HepG2 (cell line): ENCODE data around the gene VGF. TPM values are rescaled to one million over a fixed set of nuclear protein-coding genes. Genes with fewer than 3 reads are reported as not detected.
A peak's percentile ranks its signal among the peaks of the same experiment; 100 is the strongest.

Experiments used
- ATAC-seq: fragments of 200-7000 bp; cut with Tn5 transposase; 3 replicates; pipeline ENCODE4 v1.9.1; 2020; ENCODE audit warnings: mild to moderate bottlenecking, moderate library complexity
- BruUV-seq: library from RNA; stranded (reverse); fragments of 400-500 nt; replicated peaks from 2 replicates; lab custom pipeline; 2021; lab: Mats Ljungman, UMichigan
- CTCF ChIA-PET: fragments of 300-600 bp; formaldehyde crosslinking; extraction: SDS; loops from one replicate; lab custom pipeline; 2021; ENCODE audit warnings: low total read pairs, inconsistent platforms, low intra/inter-chr PET ratio; lab: Yijun Ruan, JAX
- POLR2A ChIA-PET: fragments of 350-600 bp; sonication (Branson Sonifier 250); formaldehyde crosslinking; loops from one replicate; lab custom pipeline; 2020; ENCODE audit warnings: antibody characterized with exemption, inconsistent platforms; lab: Yijun Ruan, JAX
- DNase-seq: peaks from one replicate; pipeline ENCODE4 v3.0.0-alpha.2; 2015; ENCODE audit warnings: low spot score
- FAIRE-seq: peaks from 3 replicates; lab custom pipeline; 2011; peaks lifted over from hg19 to GRCh38; lab: Jason Lieb, UNC
- H2AFZ ChIP-seq: one replicate; pipeline ENCODE4 v1.6.1; 2011; ENCODE audit warnings: low read length, inconsistent platforms
- H3K27ac ChIP-seq: fragments of 300-600 bp; 3 replicates; pipeline ENCODE4 v1.8.0; 2011; ENCODE audit warnings: mixed run types, mild to moderate bottlenecking, mixed read lengths, low read length, inconsistent platforms; ENCODE audit not compliant: insufficient read depth; ENCODE audit errors: extremely low read length
- H3K27me3 ChIP-seq, 2 experiments: fragments of 200-600 bp in 1 of 2; 2 replicates in 1 of 2; 3 replicates in 1 of 2; pipeline versions ENCODE4 v1.6.0 to v1.8.0; 2011; ENCODE audit warnings: low read length in 2 of 2, mild to moderate bottlenecking in 2 of 2, moderate library complexity in 2 of 2, inconsistent platforms in 1 of 2; ENCODE audit not compliant: insufficient read depth in 2 of 2, control insufficient read depth in 1 of 2
- H3K36me3 ChIP-seq, 2 experiments: fragments of 200-600 bp in 1 of 2; replicated peaks in 1 of 2; 2 replicates in 1 of 2; 3 replicates in 1 of 2; pipeline versions ENCODE4 v1.5.1 to v1.8.0; 2011; ENCODE audit warnings: low read length in 2 of 2, inconsistent platforms in 1 of 2; ENCODE audit not compliant: insufficient read depth in 2 of 2, control insufficient read depth in 1 of 2
- H3K4me1 ChIP-seq: 2 replicates; pipeline ENCODE4 v1.5.1; 2012; ENCODE audit warnings: low read length, inconsistent platforms; ENCODE audit not compliant: insufficient read depth
- H3K4me2 ChIP-seq: 2 replicates; pipeline ENCODE4 v1.6.0; 2011; ENCODE audit warnings: low read depth, low read length, inconsistent platforms
- H3K4me3 ChIP-seq, 3 experiments: fragments of 200-600 bp in 1 of 3; sonication (generic), shearing (Covaris generic) in 1 of 3; replicated peaks in 1 of 3; 2 replicates each; pipeline ENCODE4 v1.5.1; 2011 to 2016; ENCODE audit warnings: low read length in 3 of 3, inconsistent platforms in 2 of 3, low read depth in 2 of 3, mild to moderate bottlenecking in 2 of 3, control low read depth in 1 of 3, mixed read lengths in 1 of 3; ENCODE audit not compliant: insufficient read depth in 1 of 3
- H3K79me2 ChIP-seq: one replicate; pipeline ENCODE4 v1.6.1; 2011; ENCODE audit warnings: low read length, inconsistent platforms; ENCODE audit not compliant: insufficient read depth
- H3K9ac ChIP-seq: 2 replicates; pipeline ENCODE4 v1.6.0; 2011; ENCODE audit warnings: mild to moderate bottlenecking, low read depth, low read length, inconsistent platforms; ENCODE audit not compliant: insufficient read depth
- H3K9me3 ChIP-seq: 2 replicates; pipeline ENCODE4 v1.5.1; 2012; ENCODE audit warnings: mild to moderate bottlenecking, low read length
- H4K20me1 ChIP-seq: 2 replicates; pipeline ENCODE4 v1.6.0; 2011; ENCODE audit warnings: inconsistent platforms, mild to moderate bottlenecking, low read length, moderate library complexity; ENCODE audit not compliant: insufficient read depth
- ARHGAP35 ChIP-seq: sonication (generic); formaldehyde crosslinking; IDR thresholded peaks from 2 replicates; pipeline ENCODE4 v1.9.0; 2022; ENCODE audit warnings: mild to moderate bottlenecking, inconsistent platforms, moderate library complexity, missing genetic modification reagents, borderline replicate concordance
- JUN ChIP-seq: sonication (generic); formaldehyde crosslinking; IDR thresholded peaks from 2 replicates; pipeline ENCODE4 v1.4.0; 2020; ENCODE audit warnings: mild to moderate bottlenecking, missing genetic modification reagents
- RAD21 ChIP-seq: fragments of 450-650 bp; formaldehyde crosslinking; IDR thresholded peaks from 2 replicates; pipeline ENCODE4 v1.5.0; 2020; ENCODE audit warnings: mild to moderate bottlenecking
- SNAPC4 ChIP-seq: sonication (generic); formaldehyde crosslinking; IDR thresholded peaks from 2 replicates; pipeline ENCODE4 v1.4.0; 2020; ENCODE audit warnings: mild to moderate bottlenecking, missing genetic modification reagents
- ZNF639 ChIP-seq: conservative IDR thresholded peaks from 2 replicates; pipeline ENCODE4 v1.6.1; 2018; ENCODE audit warnings: missing genetic modification reagents
- WGBS: methylation state at CpG from one replicate; pipeline ENCODE4 v1.1.6; 2017; ENCODE audit warnings: low lambda C conversion rate; 5-methylcytosine and 5-hydroxymethylcytosine counted together
- in situ Hi-C: cut with HindIII; loops from 2 replicates; pipeline ENCODE4 v1.10.0; 2017; ENCODE audit warnings: low pct_unique_long_range_greater_than_20kb; ENCODE audit not compliant: extremely low pct_ligation_motif_present
- intact Hi-C: fragments of 100-400 bp; cut with micrococcal nuclease; formaldehyde crosslinking; loops from one replicate; pipeline ENCODE4 v1.10.0; 2022; ENCODE audit not compliant: unreplicated experiment
- polyA plus RNA-seq, 8 experiments: library from polyadenylated mRNA; depleted of rRNA in 3 of 8; stranded (reverse) in 7 of 8; unstranded in 1 of 8; fragments of >200 nt; fragmentation: Illumina TruSeq in 4 of 8; extraction: Trizol in 4 of 8; gene quantifications; 2 replicates each; pipeline versions ENCODE4 v1.2.1 to v1.2.3, GENCODE V29; 2011 to 2016; ENCODE audit warnings: low read depth in 4 of 8, missing spikeins in 1 of 8, mixed read lengths in 1 of 8; ENCODE audit not compliant: insufficient read depth in 1 of 8
- total RNA-seq, 5 experiments: library from RNA; depleted of rRNA; stranded (reverse); fragments of >200 nt; fragmentation: Illumina TruSeq; extraction: Trizol; gene quantifications; 2 replicates each; pipeline ENCODE4 v1.2.3, GENCODE V29; 2016; ENCODE audit warnings: low read depth in 1 of 5
- TF ChIP-seq, protein P1 (sequence below): sonication (generic); formaldehyde crosslinking; IDR thresholded peaks from one replicate; pipeline ENCODE4 v1.5.1; 2020; ENCODE audit warnings: mild to moderate bottlenecking, missing genetic modification reagents; ENCODE audit errors: not compliant biosample characterization

The VGF gene
- total and polyA plus RNA-seq, 2 of the 13 experiments (the other 11 are each of a cell fraction or from before 2014, with no cell fraction given), result 0.12 to 0.46 TPM

GRCh38 chr7:101201695-101202602 lies 36.6 kb upstream of the VGF start:
- CTCF ChIA-PET, result no interaction called here
- DNase-seq (peak; percentile 48), FAIRE-seq (no peak), ATAC-seq (peak; percentile 77)
- TSS peak; percentile 46 for BruUV-seq
- peak overlapping the region; percentile 89 for H3K9ac ChIP-seq
- H3K4me3 ChIP-seq, result peak overlapping the region; percentile 74 to 87 (median 84)
- intact Hi-C loops, result loop anchor here (2.0 kb wide), 1 partner anchor 15 kb away; the partner anchor contains the start of gene PLOD3
- H3K36me3 ChIP-seq, result peaks cover 5 to 8% of the 10 kb centered on the region in 2 experiments; a peak in 3 of 5 replicates
- no peaks in the 10 kb centered on the region for H3K9me3 ChIP-seq
- H4K20me1 ChIP-seq, result peaks cover 3% of the 10 kb centered on the region; the same call in 1 of the 2 replicates
- no peak overlapping the region for H2AFZ ChIP-seq
- H3K27ac ChIP-seq, result peak overlapping the region; percentile 99
- H3K4me2 ChIP-seq, result peak overlapping the region; percentile 91
- POLR2A ChIA-PET, result interaction anchor here (0.9 to 11.6 kb wide), 14 partner anchors 9 to 772 kb away, joined by 3 to 202 read pairs (median 6); partner anchors contain the start of genes CLDN15, FIS1, MEPCE and PLOD3
- H3K4me1 ChIP-seq, result peaks cover 43% of the 10 kb centered on the region
- WGBS, result 1% methylated on average over 33 of the region's 75 CpGs
- in situ Hi-C loops, result no loop called here
- peaks cover 12% of the 10 kb centered on the region for H3K79me2 ChIP-seq
- no peaks in the 10 kb centered on the region; a peak in 1 of 5 replicates for H3K27me3 ChIP-seq
- TF ChIP-seq JUN (CRISPR knock-in tag) (no peak), SNAPC4 (no peak), ARHGAP35 (CRISPR knock-in tag) (no peak), RAD21 (CRISPR knock-in tag) (0 out of 2 replicates have a peak, but pooled peaks have one; percentile 31), ZNF639 (CRISPR knock-in tag) (no peak)
- TF ChIP-seq, protein P1, sequence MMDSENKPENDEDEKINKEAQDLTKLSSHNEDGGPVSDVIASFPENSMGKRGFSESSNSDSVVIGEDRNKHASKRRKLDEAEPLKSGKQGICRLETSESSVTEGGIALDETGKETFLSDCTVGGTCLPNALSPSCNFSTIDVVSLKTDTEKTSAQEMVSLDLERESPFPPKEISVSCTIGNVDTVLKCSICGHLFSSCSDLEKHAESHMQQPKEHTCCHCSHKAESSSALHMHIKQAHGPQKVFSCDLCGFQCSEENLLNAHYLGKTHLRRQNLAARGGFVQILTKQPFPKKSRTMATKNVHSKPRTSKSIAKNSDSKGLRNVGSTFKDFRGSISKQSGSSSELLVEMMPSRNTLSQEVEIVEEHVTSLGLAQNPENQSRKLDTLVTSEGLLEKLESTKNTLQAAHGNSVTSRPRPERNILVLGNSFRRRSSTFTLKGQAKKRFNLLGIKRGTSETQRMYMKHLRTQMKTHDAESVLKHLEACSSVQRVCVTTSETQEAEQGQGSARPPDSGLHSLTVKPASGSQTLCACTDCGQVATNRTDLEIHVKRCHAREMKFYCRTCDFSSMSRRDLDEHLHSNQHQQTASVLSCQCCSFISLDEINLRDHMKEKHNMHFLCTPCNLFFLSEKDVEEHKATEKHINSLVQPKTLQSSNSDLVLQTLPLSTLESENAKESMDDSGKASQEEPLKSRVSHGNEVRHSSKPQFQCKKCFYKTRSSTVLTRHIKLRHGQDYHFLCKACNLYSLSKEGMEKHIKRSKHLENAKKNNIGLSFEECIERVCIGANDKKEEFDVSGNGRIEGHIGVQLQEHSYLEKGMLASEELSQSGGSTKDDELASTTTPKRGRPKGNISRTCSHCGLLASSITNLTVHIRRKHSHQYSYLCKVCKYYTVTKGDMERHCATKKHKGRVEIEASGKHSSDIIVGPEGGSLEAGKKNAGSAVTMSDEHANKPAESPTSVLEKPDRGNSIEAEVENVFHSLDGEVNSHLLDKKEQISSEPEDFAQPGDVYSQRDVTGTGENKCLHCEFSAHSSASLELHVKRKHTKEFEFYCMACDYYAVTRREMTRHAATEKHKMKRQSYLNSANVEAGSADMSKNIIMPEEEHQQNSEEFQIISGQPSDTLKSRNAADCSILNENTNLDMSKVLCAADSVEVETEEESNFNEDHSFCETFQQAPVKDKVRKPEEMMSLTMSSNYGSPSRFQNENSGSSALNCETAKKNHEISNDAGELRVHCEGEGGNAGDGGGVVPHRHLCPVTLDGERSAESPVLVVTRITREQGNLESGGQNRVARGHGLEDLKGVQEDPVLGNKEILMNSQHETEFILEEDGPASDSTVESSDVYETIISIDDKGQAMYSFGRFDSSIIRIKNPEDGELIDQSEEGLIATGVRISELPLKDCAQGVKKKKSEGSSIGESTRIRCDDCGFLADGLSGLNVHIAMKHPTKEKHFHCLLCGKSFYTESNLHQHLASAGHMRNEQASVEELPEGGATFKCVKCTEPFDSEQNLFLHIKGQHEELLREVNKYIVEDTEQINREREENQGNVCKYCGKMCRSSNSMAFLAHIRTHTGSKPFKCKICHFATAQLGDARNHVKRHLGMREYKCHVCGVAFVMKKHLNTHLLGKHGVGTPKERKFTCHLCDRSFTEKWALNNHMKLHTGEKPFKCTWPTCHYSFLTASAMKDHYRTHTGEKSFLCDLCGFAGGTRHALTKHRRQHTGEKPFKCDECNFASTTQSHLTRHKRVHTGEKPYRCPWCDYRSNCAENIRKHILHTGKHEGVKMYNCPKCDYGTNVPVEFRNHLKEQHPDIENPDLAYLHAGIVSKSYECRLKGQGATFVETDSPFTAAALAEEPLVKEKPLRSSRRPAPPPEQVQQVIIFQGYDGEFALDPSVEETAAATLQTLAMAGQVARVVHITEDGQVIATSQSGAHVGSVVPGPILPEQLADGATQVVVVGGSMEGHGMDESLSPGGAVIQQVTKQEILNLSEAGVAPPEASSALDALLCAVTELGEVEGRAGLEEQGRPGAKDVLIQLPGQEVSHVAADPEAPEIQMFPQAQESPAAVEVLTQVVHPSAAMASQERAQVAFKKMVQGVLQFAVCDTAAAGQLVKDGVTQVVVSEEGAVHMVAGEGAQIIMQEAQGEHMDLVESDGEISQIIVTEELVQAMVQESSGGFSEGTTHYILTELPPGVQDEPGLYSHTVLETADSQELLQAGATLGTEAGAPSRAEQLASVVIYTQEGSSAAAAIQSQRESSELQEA (CRISPR knock-in tag), result no peak
